GM12878 (cell line): ENCODE measurements around the gene EIF4E2.

ENCODE experiments used
- ASH2L ChIP-seq: fragments of 300-600, 200-600 bp; sonication (generic); IDR thresholded peaks from 2 replicates; pipeline ENCODE4 v1.6.1; 2017; ENCODE audit warnings: low read depth, mild to moderate bottlenecking, borderline replicate concordance
- BHLHE40 ChIP-seq, 2 experiments: fragments of 450-650 bp in 1 of 2; IDR thresholded peaks; 2 replicates each; pipeline ENCODE4 v1.6.1; 2011 to 2017; ENCODE audit warnings: low read depth in 2 of 2, borderline replicate concordance in 1 of 2, improper control_type of control experiment in 1 of 2, low read length in 1 of 2, mild to moderate bottlenecking in 1 of 2
- CEBPB ChIP-seq, 2 experiments: fragments of 150-350 bp in 1 of 2; IDR thresholded peaks; 2 replicates each; pipeline ENCODE4 v1.6.1; 2012 to 2014; ENCODE audit warnings: low read depth in 2 of 2, low read length in 2 of 2, borderline replicate concordance in 1 of 2, inconsistent platforms in 1 of 2
- EZH2 ChIP-seq: IDR thresholded peaks from 2 replicates; pipeline ENCODE4 v1.6.1; 2012; ENCODE audit warnings: low read depth, mild to moderate bottlenecking, control low read depth, inconsistent platforms, low read length, borderline replicate concordance; ENCODE audit not compliant: control insufficient read depth
- HCFC1 ChIP-seq: fragments of 150-350 bp; IDR thresholded peaks from 2 replicates; pipeline ENCODE4 v1.6.1; 2014; ENCODE audit warnings: low read length
- POLR2A ChIP-seq: IDR thresholded peaks from 2 replicates; pipeline ENCODE4 v1.6.1; 2011; ENCODE audit warnings: low read depth, mild to moderate bottlenecking, low read length
- POLR2AphosphoS5 ChIP-seq: IDR thresholded peaks from 2 replicates; pipeline ENCODE4 v1.6.1; 2011; ENCODE audit warnings: mild to moderate bottlenecking, low read length, inconsistent platforms
- RAD21 ChIP-seq: IDR thresholded peaks from 2 replicates; pipeline ENCODE4 v1.6.1; 2011; ENCODE audit warnings: mild to moderate bottlenecking, low read depth, low read length, moderate library complexity; ENCODE audit not compliant: insufficient read depth
- RCOR1 ChIP-seq: conservative IDR thresholded peaks from 2 replicates; pipeline ENCODE4 v1.6.1; 2012; ENCODE audit warnings: low read depth, low read length, improper control_type of control experiment
- SPI1 ChIP-seq: IDR thresholded peaks from 2 replicates; pipeline ENCODE4 v1.6.1; 2011; ENCODE audit warnings: low read depth, mild to moderate bottlenecking, low read length, moderate library complexity, borderline replicate concordance; ENCODE audit not compliant: insufficient read depth
- TF ChIP-seq, protein P1 (sequence below): IDR thresholded peaks from 2 replicates; pipeline ENCODE4 v1.6.1; 2012; ENCODE audit warnings: mild to moderate bottlenecking, low read depth, low read length
- TF ChIP-seq, protein P2 (sequence below), 3 experiments: IDR thresholded peaks in 2 of 3; conservative IDR thresholded peaks in 1 of 3; 2 replicates each; pipeline ENCODE4 v1.5.1; 2011; ENCODE audit warnings: low read depth in 3 of 3, low read length in 3 of 3, mild to moderate bottlenecking in 3 of 3, control low read depth in 2 of 3, moderate library complexity in 2 of 3, inconsistent platforms in 1 of 3, mixed read lengths in 1 of 3; ENCODE audit not compliant: control insufficient read depth in 2 of 3, insufficient read depth in 1 of 3; ENCODE audit errors: extremely low read depth in 1 of 3
- TF ChIP-seq, protein P3 (sequence below): fragments of 450-650 bp; formaldehyde crosslinking; IDR thresholded peaks from 2 replicates; pipeline ENCODE4 v1.5.0; 2022; ENCODE audit warnings: mild to moderate bottlenecking, missing genetic modification characterization

DNA sequence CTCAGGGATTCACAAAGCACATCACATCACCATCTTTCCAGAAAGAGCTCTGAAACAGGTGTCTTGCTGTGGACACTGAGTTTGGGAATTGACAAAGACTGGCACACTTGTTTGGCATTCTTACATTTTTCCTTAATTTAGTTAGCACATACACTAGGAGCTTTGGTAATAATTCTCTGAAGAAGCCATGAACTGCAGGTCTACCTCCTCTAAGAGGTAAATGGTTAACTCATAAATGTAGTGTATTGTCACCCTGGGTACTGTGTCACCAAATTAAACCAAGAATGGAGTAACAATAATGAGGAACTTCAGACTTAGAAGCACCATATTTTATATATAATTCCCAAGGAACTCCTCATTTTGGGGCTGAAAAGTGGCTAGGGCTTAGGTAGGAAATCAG, 22.6 kb downstream of the EIF4E2 start:
- no peak for TF ChIP-seq POLR2A
- TF ChIP-seq, protein P1, sequence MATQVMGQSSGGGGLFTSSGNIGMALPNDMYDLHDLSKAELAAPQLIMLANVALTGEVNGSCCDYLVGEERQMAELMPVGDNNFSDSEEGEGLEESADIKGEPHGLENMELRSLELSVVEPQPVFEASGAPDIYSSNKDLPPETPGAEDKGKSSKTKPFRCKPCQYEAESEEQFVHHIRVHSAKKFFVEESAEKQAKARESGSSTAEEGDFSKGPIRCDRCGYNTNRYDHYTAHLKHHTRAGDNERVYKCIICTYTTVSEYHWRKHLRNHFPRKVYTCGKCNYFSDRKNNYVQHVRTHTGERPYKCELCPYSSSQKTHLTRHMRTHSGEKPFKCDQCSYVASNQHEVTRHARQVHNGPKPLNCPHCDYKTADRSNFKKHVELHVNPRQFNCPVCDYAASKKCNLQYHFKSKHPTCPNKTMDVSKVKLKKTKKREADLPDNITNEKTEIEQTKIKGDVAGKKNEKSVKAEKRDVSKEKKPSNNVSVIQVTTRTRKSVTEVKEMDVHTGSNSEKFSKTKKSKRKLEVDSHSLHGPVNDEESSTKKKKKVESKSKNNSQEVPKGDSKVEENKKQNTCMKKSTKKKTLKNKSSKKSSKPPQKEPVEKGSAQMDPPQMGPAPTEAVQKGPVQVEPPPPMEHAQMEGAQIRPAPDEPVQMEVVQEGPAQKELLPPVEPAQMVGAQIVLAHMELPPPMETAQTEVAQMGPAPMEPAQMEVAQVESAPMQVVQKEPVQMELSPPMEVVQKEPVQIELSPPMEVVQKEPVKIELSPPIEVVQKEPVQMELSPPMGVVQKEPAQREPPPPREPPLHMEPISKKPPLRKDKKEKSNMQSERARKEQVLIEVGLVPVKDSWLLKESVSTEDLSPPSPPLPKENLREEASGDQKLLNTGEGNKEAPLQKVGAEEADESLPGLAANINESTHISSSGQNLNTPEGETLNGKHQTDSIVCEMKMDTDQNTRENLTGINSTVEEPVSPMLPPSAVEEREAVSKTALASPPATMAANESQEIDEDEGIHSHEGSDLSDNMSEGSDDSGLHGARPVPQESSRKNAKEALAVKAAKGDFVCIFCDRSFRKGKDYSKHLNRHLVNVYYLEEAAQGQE = no peak
- TF ChIP-seq BHLHE40 (IDR thresholded peaks at IDR 0.05; ENCODE audit: borderline replicate concordance in 1 of 2, low read depth in 2 of 2, low read length in 1 of 2) = no peak
- TF ChIP-seq, protein P2, sequence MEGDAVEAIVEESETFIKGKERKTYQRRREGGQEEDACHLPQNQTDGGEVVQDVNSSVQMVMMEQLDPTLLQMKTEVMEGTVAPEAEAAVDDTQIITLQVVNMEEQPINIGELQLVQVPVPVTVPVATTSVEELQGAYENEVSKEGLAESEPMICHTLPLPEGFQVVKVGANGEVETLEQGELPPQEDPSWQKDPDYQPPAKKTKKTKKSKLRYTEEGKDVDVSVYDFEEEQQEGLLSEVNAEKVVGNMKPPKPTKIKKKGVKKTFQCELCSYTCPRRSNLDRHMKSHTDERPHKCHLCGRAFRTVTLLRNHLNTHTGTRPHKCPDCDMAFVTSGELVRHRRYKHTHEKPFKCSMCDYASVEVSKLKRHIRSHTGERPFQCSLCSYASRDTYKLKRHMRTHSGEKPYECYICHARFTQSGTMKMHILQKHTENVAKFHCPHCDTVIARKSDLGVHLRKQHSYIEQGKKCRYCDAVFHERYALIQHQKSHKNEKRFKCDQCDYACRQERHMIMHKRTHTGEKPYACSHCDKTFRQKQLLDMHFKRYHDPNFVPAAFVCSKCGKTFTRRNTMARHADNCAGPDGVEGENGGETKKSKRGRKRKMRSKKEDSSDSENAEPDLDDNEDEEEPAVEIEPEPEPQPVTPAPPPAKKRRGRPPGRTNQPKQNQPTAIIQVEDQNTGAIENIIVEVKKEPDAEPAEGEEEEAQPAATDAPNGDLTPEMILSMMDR (IDR thresholded peaks at IDR 0.05 in 2 of 3, conservative IDR thresholded peaks at IDR 0.05 in 1 of 3; ENCODE audit: control insufficient read depth in 2 of 3, extremely low read depth in 1 of 3, insufficient read depth in 1 of 3, low read depth in 3 of 3, low read length in 3 of 3) = no peak
- no peak for TF ChIP-seq SPI1
- TF ChIP-seq, protein P3, sequence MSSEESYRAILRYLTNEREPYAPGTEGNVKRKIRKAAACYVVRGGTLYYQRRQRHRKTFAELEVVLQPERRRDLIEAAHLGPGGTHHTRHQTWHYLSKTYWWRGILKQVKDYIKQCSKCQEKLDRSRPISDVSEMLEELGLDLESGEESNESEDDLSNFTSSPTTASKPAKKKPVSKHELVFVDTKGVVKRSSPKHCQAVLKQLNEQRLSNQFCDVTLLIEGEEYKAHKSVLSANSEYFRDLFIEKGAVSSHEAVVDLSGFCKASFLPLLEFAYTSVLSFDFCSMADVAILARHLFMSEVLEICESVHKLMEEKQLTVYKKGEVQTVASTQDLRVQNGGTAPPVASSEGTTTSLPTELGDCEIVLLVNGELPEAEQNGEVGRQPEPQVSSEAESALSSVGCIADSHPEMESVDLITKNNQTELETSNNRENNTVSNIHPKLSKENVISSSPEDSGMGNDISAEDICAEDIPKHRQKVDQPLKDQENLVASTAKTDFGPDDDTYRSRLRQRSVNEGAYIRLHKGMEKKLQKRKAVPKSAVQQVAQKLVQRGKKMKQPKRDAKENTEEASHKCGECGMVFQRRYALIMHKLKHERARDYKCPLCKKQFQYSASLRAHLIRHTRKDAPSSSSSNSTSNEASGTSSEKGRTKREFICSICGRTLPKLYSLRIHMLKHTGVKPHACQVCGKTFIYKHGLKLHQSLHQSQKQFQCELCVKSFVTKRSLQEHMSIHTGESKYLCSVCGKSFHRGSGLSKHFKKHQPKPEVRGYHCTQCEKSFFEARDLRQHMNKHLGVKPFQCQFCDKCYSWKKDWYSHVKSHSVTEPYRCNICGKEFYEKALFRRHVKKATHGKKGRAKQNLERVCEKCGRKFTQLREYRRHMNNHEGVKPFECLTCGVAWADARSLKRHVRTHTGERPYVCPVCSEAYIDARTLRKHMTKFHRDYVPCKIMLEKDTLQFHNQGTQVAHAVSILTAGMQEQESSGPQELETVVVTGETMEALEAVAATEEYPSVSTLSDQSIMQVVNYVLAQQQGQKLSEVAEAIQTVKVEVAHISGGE = no peak
- TF ChIP-seq CEBPB (IDR thresholded peaks at IDR 0.05; ENCODE audit: borderline replicate concordance in 1 of 2, low read depth in 2 of 2, low read length in 2 of 2) = no peak
- no peak for TF ChIP-seq RAD21
- TF ChIP-seq RCOR1 = no peak
- TF ChIP-seq HCFC1 = no peak
- no peak for TF ChIP-seq EZH2
- TF ChIP-seq POLR2AphosphoS5 = no peak
- no peak for TF ChIP-seq ASH2L
